Endothelial cell of umbilical vein (primary cell): ENCODE results near the gene PLXNA3. TPM values are rescaled to one million over a fixed set of nuclear protein-coding genes. Genes with fewer than 3 reads are reported as not detected.

Source experiments
- BruUV-seq: library from RNA; stranded (reverse); fragments of 400-500 nt; replicated peaks from 2 replicates; lab custom pipeline; 2021; lab: Mats Ljungman, UMichigan
- CTCF ChIA-PET: fragments of 300-600, 350-600 bp; sonication (Branson Sonifier 250); formaldehyde crosslinking; loops from one replicate; lab custom pipeline; 2021; ENCODE audit warnings: antibody characterized with exemption, inconsistent platforms; lab: Charles Lee
- POLR2A ChIA-PET: fragments of 300-600, 350-600 bp; sonication (Branson Sonifier 250); formaldehyde crosslinking; loops from one replicate; lab custom pipeline; 2021; ENCODE audit warnings: antibody characterized with exemption, inconsistent platforms; lab: Charles Lee
- DNase-seq: peaks from one replicate; pipeline ENCODE4 v3.0.0-alpha.2; 2011; ENCODE audit warnings: low read depth, low spot score
- FAIRE-seq: peaks from 2 replicates; lab custom pipeline; 2011; peaks lifted over from hg19 to GRCh38; lab: Jason Lieb, UNC
- H2AFZ ChIP-seq: 2 replicates; pipeline ENCODE4 v1.6.0; 2012; ENCODE audit warnings: low read depth, low read length, control low read depth, inconsistent platforms
- H3K27ac ChIP-seq: 2 replicates; pipeline ENCODE4 v1.5.1; 2011; ENCODE audit warnings: low read depth, mild to moderate bottlenecking, control low read depth, low read length, moderate library complexity; ENCODE audit not compliant: insufficient read depth
- H3K27me3 ChIP-seq, 2 experiments: 2 replicates each; pipeline versions ENCODE4 v1.6.0 to v1.6.1; 2011; ENCODE audit warnings: low read length in 2 of 2, mixed read lengths in 1 of 2; ENCODE audit not compliant: control insufficient read depth in 2 of 2, insufficient read depth in 2 of 2
- H3K36me3 ChIP-seq, 2 experiments: 2 replicates in 1 of 2; 3 replicates in 1 of 2; pipeline ENCODE4 v1.5.1; 2011; ENCODE audit warnings: low read length in 2 of 2, mild to moderate bottlenecking in 1 of 2, moderate library complexity in 1 of 2; ENCODE audit not compliant: control insufficient read depth in 2 of 2, insufficient read depth in 2 of 2; ENCODE audit errors: extremely low read depth in 1 of 2
- H3K4me1 ChIP-seq: 3 replicates; pipeline ENCODE4 v1.5.1; 2011; ENCODE audit warnings: mild to moderate bottlenecking, low read length; ENCODE audit not compliant: control insufficient read depth, insufficient read depth; ENCODE audit errors: extremely low read depth
- H3K4me2 ChIP-seq: 2 replicates; pipeline ENCODE4 v1.6.1; 2011; ENCODE audit warnings: low read length, control low read depth, mixed read lengths; ENCODE audit not compliant: insufficient read depth
- H3K4me3 ChIP-seq, 3 experiments: fragments of 200-600 bp in 1 of 3; sonication (generic), shearing (Covaris generic) in 1 of 3; replicated peaks in 1 of 3; 2 replicates each; pipeline ENCODE4 v1.5.1; 2011 to 2016; ENCODE audit warnings: control low read depth in 3 of 3, low read length in 3 of 3, mild to moderate bottlenecking in 2 of 3, inconsistent platforms in 1 of 3, low read depth in 1 of 3, moderate library complexity in 1 of 3; ENCODE audit not compliant: insufficient read depth in 1 of 3
- H3K79me2 ChIP-seq: 2 replicates; pipeline ENCODE4 v1.6.0; 2012; ENCODE audit warnings: low read length, inconsistent platforms; ENCODE audit not compliant: control insufficient read depth, insufficient read depth
- H3K9ac ChIP-seq: replicated peaks from 2 replicates; pipeline ENCODE3; 2011; ENCODE audit warnings: low read length, control low read depth; ENCODE audit not compliant: insufficient read depth; ENCODE audit errors: extremely low read depth
- H3K9me1 ChIP-seq: replicated peaks from 3 replicates; pipeline ENCODE4 v1.6.0; 2011; ENCODE audit warnings: mild to moderate bottlenecking, low read length; ENCODE audit not compliant: control insufficient read depth, insufficient read depth; ENCODE audit errors: extremely low read depth
- H3K9me3 ChIP-seq: replicated peaks from 2 replicates; pipeline ENCODE4 v1.5.1; 2012; ENCODE audit warnings: low read length, inconsistent platforms; ENCODE audit not compliant: control insufficient read depth, insufficient read depth
- H4K20me1 ChIP-seq: replicated peaks from 2 replicates; pipeline ENCODE3; 2011; ENCODE audit warnings: mild to moderate bottlenecking, low read length; ENCODE audit not compliant: control insufficient read depth, insufficient read depth; ENCODE audit errors: extremely low read depth
- CTCF ChIP-seq, 2 donors: IDR thresholded peaks; 1 replicate in 1 of 2; 2 replicates in 1 of 2; pipeline ENCODE4 v1.5.1; 2011; ENCODE audit warnings: low read length in 2 of 2, mild to moderate bottlenecking in 2 of 2, moderate library complexity in 2 of 2, control low read depth in 1 of 2, inconsistent platforms in 1 of 2, low read depth in 1 of 2; ENCODE audit not compliant: insufficient read depth in 1 of 2; ENCODE audit errors: extremely low read depth in 1 of 2
- EZH2 ChIP-seq: IDR thresholded peaks from 2 replicates; pipeline ENCODE4 v1.6.1; 2012; ENCODE audit warnings: borderline replicate concordance, low read depth, mild to moderate bottlenecking, moderate library complexity, low read length, inconsistent platforms; ENCODE audit not compliant: severe bottlenecking
- FOS ChIP-seq: IDR thresholded peaks from 2 replicates; pipeline ENCODE4 v1.6.1; 2011; ENCODE audit warnings: mild to moderate bottlenecking, low read length, moderate library complexity, borderline replicate concordance; ENCODE audit not compliant: insufficient read depth
- GATA2 ChIP-seq: IDR thresholded peaks from 2 replicates; pipeline ENCODE4 v1.7.0; 2011; ENCODE audit warnings: low read depth, mild to moderate bottlenecking, moderate library complexity, mixed read lengths, low read length; ENCODE audit not compliant: insufficient read length, insufficient read depth
- JUN ChIP-seq: IDR thresholded peaks from 2 replicates; pipeline ENCODE4 v1.6.1; 2011; ENCODE audit warnings: borderline replicate concordance, low read depth; ENCODE audit not compliant: insufficient read length, insufficient read depth
- MYC ChIP-seq: IDR thresholded peaks from one replicate; pipeline ENCODE4 v1.6.1; 2011; ENCODE audit warnings: mild to moderate bottlenecking, low read depth, low read length
- POLR2A ChIP-seq: IDR thresholded peaks from 2 replicates; pipeline ENCODE4 v1.6.1; 2012; ENCODE audit warnings: low read depth, mild to moderate bottlenecking, control low read depth, low read length
- POLR2AphosphoS5 ChIP-seq: IDR thresholded peaks from 2 replicates; pipeline ENCODE4 v1.6.1; 2012; ENCODE audit warnings: low read depth, mild to moderate bottlenecking, control low read depth, low read length, moderate library complexity; ENCODE audit not compliant: insufficient read depth
- dilution Hi-C: fragments of 300-500 bp; cut with MboI; formaldehyde crosslinking; loops from one replicate; pipeline ENCODE4 v1.15.0; 2019; ENCODE audit warnings: low sequenced_read_pairs; ENCODE audit not compliant: extremely low pct_ligation_motif_present
- intact Hi-C: fragments of 100-400 bp; cut with micrococcal nuclease; formaldehyde crosslinking; loops from one replicate; pipeline ENCODE4 v1.10.0; 2022
- polyA plus RNA-seq, 4 experiments: library from polyadenylated mRNA; depleted of rRNA in 3 of 4; stranded (reverse) in 3 of 4; unstranded in 1 of 4; fragments of >200 nt; gene quantifications; 2 replicates each; pipeline versions ENCODE4 v1.2.1 to v1.2.3, GENCODE V29; 2011 to 2012; ENCODE audit warnings: missing spikeins in 1 of 4
- total RNA-seq: library from RNA; stranded (reverse); gene quantifications from 2 replicates; pipeline ENCODE4 v1.2.3, GENCODE V29; 2021
- TF ChIP-seq, protein P1 (sequence below): IDR thresholded peaks from 2 replicates; pipeline ENCODE4 v1.6.1; 2011; ENCODE audit not compliant: insufficient read depth, insufficient read length

PLXNA3 gene
- total and polyA plus RNA-seq, 2 donors (not counting 3 experiments of a cell fraction or from before 2014, with no cell fraction given): 56.8 to 58.6 TPM

GRCh38 chrX:154473683-154474082 is 15.6 kb downstream of the PLXNA3 start:
- no peak overlapping the region for H3K4me3 ChIP-seq
- dilution Hi-C loops (no loop called here), intact Hi-C loops (no loop called here)
- ChIA-PET POLR2A (no interaction called here), CTCF (interaction anchor here (0.9 kb wide), 1 partner anchor 9 kb away, joined by 3 read pairs; no protein-coding TSS in a partner anchor)
- no peak for DNase-seq
- TF ChIP-seq MYC (no peak), GATA2 (no peak), POLR2AphosphoS5 (no peak), CTCF (IDR thresholded peaks at IDR 0.05; ENCODE audit: extremely low read depth in 1 of 2, insufficient read depth in 1 of 2, low read depth in 1 of 2, low read length in 2 of 2) (no peak), JUN (no peak), FOS (no peak), POLR2A (no peak), EZH2 (no peak)
- TF ChIP-seq, protein P1, sequence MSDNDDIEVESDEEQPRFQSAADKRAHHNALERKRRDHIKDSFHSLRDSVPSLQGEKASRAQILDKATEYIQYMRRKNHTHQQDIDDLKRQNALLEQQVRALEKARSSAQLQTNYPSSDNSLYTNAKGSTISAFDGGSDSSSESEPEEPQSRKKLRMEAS: no peak
- no peak for FAIRE-seq
- no peaks in the 10 kb centered on the region for H3K79me2 ChIP-seq
- H3K9ac ChIP-seq: no peak overlapping the region
- no peaks in the 10 kb centered on the region for H3K27me3 ChIP-seq
- H2AFZ ChIP-seq: no peak overlapping the region
- H3K4me2 ChIP-seq: no peak overlapping the region
- no peaks in the 10 kb centered on the region for H4K20me1 ChIP-seq
- BruUV-seq: no TSS peak
- H3K36me3 ChIP-seq: peaks cover 0 to 17% of the 10 kb centered on the region in 2 experiments
- peaks cover 4% of the 10 kb centered on the region for H3K4me1 ChIP-seq
- no peaks in the 10 kb centered on the region for H3K9me3 ChIP-seq
- no peak overlapping the region for H3K27ac ChIP-seq
- H3K9me1 ChIP-seq: no peaks in the 10 kb centered on the region
